Measurements from ENCODE around the gene SHISA7. TPM values are rescaled to one million over a fixed set of nuclear protein-coding genes. Genes with fewer than 3 reads are reported as not detected.

SHISA7 gene
- not detected for total RNA-seq

DNA sequence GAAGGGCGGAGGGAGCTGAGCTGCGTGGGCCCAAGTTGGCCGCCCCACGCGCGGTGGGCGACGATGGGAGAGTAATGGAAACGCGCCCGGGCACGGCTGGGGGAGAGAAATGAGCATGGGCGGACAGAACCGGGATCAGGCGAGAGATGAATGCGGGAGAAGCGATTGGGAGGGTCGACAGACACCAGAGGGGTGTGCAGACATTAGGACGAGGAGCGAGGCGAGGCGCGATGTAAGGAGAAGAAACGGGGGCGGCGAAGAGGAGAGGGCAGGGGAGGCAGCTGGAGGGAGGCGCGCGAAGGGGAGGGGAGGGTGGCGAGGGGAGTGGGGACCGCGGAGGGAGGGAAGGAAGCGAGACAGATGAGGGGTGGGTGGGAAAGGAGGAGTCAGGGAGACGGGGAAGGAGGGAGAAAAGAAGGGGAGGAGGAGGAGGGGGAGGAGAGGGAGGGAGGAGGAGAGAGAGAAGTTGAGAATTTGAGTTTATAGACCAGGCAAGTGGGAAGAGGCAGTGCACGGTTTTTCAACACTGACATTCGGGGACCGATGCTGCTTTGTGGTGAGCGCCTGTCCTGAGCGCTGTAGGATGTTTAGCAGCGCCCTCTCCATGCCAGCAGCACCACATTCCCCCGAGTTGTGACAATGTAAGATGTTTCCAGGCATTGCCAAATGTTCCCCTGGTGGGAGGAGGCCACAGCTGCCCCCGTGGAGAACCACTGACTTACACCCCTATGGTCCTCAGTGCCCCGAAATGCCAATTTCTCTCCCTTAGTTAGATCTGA is at the start of gene SHISA7:
SHISA7 (minus strand) TSS at position 256 of the 779 bp plus-strand sequence. CDS start 437 bp downstream, outside the sequence.
- H3K4me1 Mint-ChIP-seq: peaks cover 15% of the 10 kb centered on the region
- H3K9me3 Mint-ChIP-seq: no peaks in the 10 kb centered on the region
- no peak for DNase-seq
- ChIA-PET POLR2A (no interaction called here), CTCF (no interaction called here)
- H3K36me3 Mint-ChIP-seq (ENCODE audit: low read depth): no peaks in the 10 kb centered on the region
- no peak within 1 kb of the TSS for H3K27ac Mint-ChIP-seq
- no peak within 1 kb of the TSS for H3K4me3 Mint-ChIP-seq
- peaks cover 59% of the 10 kb centered on the region for H3K27me3 Mint-ChIP-seq

DNA sequence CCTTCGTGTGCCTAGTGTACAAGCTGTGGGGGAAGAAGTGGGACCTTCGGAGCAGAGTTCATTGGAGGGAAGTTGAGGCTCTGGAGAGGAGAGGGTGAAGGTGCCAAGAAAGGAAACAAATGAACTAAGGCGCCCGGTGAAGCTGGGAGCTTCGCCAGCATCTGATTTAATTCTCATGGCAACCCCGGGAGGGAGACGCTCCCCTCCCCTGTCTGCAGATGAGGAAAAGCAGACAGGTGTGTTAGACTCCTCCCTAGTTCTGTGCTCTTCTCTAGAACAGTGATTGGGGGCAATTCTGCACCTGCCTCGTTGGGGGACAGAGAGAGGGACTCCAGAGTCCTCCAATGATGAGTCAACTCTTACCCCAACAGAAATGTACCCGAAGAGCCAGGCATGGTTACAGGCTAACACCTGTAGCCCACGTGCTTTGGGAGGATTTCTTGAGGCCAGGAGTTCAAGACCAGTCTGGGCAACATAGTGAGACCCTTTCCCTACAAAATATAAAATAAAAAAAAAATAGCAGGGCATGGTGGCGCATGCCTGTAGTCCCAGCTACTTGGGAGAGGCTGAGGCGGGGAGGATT is 49.4 kb upstream of the SHISA7 start:
- Mint-ChIP-seq H3K4me3 (no peak overlapping the region), H3K9me3 (no peaks in the 10 kb centered on the region), H3K36me3 (ENCODE audit: low read depth) (no peaks in the 10 kb centered on the region), H3K27ac (no peak overlapping the region), H3K27me3 (peaks cover 2% of the 10 kb centered on the region), H3K4me1 (peaks cover 2% of the 10 kb centered on the region)
- ChIA-PET POLR2A (no interaction called here), CTCF (interaction anchor here (2.9 kb wide), 1 partner anchor 12 kb away, joined by 14 read pairs; no protein-coding TSS in a partner anchor)
- no peak for DNase-seq

DNA sequence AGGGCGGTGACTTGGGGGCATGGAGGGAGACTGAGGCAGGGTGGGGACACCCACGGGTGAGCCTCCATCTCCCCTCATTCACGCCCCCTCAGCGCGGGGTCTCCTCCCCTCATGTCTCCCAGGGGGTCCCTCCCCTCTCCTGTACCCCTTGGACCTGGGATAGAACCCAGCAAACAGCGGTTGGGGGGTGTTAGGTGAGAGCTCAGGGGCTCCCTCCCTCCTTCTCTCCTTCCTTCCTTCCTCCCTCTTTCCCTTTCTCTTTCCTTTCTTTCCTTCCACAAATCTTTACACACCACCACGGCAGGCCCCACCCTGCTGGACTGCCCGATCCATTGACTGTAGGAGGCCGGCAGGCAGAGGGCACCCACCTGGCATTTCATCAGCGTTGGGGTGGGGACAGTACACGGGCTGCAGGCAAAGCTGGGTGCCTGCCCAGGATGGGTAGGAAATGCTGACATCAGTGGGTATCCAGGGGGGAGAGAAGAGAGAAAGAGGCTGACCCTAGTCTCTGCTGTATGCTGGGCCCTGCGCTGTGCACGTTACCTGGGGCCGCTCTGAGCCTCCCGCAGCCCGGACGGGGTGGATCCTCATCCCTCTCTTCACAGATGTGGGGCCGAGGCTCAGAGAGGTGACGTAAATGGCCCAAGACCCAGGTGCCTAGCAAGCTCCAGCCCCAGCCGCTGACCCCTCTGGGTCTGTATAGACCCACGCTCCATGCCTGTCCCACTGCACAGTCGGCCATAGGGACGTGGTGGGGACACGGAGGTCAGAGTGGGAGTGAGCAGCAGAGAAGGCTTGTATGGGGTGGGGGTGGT is 48.7 kb upstream of the SHISA7 start:
- no peak for DNase-seq
- POLR2A ChIA-PET: no interaction called here
- CTCF ChIA-PET: interaction anchor here (0.5 to 1.2 kb wide), 2 partner anchors 12 to 340 kb away, joined by 3 read pairs; no protein-coding TSS in a partner anchor
- H3K27ac Mint-ChIP-seq: no peak overlapping the region
- peaks cover 2% of the 10 kb centered on the region for H3K27me3 Mint-ChIP-seq
- no peak overlapping the region for H3K4me3 Mint-ChIP-seq
- H3K4me1 Mint-ChIP-seq: peaks cover 3% of the 10 kb centered on the region
- no peaks in the 10 kb centered on the region for H3K9me3 Mint-ChIP-seq
- H3K36me3 Mint-ChIP-seq (ENCODE audit: low read depth): no peaks in the 10 kb centered on the region

DNA sequence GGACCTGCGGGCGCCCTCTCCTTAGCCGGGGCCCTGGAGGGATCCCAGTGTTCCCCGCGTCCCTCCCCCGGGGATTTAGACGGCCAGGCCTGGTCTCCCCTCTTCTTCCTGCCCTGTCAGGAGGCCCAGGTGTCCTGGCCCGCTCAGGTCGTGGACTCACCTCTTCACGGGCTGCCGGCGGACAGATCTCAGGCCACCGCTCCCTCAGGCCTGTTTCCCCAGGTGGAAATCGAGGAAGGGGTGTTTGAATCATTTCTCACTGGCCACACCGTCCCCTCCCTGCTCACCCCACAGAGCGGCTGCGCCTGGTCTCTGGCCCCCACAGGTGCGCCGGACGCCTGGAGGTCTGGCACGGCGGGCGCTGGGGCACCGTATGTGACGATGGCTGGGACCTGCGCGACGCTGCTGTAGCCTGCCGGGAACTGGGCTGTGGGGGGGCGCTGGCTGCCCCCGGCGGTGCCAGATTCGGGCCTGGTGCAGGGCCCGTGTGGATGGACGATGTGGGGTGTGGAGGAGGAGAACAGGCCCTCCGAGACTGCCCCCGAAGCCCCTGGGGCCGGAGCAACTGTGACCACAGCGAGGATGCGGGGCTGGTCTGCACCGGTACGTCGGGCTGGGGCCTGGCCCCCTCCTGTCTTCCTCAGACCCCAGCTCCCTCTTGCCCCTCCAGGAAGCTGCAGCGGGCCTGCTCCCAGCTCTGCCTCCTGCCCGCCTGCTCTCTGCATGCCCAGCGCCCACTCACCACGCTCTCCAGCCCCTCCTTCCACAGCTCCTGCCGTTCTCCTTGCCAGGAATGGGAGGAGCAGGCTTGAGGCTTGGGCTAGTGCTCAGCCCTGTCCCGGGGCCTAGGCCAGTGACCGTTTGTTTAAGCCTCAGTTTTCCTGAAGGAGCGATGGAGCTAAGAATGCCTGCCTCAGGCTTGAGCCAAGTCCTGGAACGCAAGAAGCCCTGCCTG is 47.7 kb upstream of the SHISA7 start:
- POLR2A ChIA-PET: no interaction called here
- H3K27ac Mint-ChIP-seq: no peak overlapping the region
- H3K4me1 Mint-ChIP-seq: peaks cover 8% of the 10 kb centered on the region
- peaks cover 2% of the 10 kb centered on the region for H3K27me3 Mint-ChIP-seq
- CTCF ChIA-PET: interaction anchor here (0.5 to 1.2 kb wide), 2 partner anchors 13 to 23 kb away, joined by 3 read pairs; no protein-coding TSS in a partner anchor
- H3K9me3 Mint-ChIP-seq: no peaks in the 10 kb centered on the region
- DNase-seq: no peak
- H3K4me3 Mint-ChIP-seq: no peak overlapping the region
- H3K36me3 Mint-ChIP-seq (ENCODE audit: low read depth): peaks cover 1% of the 10 kb centered on the region

DNA sequence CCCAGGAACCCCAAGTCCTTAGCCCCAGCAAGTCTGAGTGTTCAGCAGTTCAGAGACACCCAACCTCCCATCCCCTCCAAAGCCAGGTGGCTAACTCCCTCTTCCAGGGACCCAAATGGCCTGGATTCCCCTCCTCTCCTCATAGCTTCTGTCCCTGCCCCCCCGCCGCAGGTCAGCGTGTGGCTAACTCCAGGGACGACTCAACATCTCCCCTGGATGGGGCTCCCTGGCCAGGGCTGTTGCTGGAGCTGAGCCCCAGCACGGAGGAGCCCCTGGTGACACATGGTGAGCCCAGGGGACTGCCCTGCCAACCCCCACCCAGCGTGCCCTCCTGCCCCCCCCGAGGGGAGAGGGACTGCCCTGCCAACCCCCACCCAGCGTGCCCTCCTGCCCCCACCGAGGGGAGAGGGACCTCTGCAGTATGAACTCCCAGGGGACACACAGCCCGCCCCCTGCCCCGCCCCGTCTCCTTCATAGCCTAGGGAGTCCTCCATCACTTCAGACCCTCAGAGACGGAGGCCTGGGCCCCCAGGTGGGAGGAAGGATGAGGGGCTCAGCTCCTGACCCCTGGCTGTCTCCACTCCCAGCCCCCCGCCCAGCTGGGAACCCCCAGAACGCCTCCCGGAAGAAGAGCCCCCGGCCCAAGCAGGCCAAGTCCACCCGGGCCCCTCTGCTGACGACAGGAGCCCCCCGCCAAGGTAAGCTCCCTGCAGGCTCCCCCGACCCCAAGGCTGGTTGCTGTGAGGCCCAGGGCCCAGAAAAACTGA is 46.8 kb upstream of the SHISA7 start:
- Mint-ChIP-seq H3K27me3 (peaks cover 2% of the 10 kb centered on the region), H3K27ac (no peak overlapping the region), H3K9me3 (no peaks in the 10 kb centered on the region), H3K4me3 (no peak overlapping the region), H3K36me3 (ENCODE audit: low read depth) (peaks cover 1% of the 10 kb centered on the region), H3K4me1 (peaks cover 8% of the 10 kb centered on the region)
- ChIA-PET CTCF (interaction anchor here (0.5 to 0.6 kb wide), 2 partner anchors 22 to 325 kb away, joined by 3 read pairs; no protein-coding TSS in a partner anchor), POLR2A (no interaction called here)
- no peak for DNase-seq

DNA sequence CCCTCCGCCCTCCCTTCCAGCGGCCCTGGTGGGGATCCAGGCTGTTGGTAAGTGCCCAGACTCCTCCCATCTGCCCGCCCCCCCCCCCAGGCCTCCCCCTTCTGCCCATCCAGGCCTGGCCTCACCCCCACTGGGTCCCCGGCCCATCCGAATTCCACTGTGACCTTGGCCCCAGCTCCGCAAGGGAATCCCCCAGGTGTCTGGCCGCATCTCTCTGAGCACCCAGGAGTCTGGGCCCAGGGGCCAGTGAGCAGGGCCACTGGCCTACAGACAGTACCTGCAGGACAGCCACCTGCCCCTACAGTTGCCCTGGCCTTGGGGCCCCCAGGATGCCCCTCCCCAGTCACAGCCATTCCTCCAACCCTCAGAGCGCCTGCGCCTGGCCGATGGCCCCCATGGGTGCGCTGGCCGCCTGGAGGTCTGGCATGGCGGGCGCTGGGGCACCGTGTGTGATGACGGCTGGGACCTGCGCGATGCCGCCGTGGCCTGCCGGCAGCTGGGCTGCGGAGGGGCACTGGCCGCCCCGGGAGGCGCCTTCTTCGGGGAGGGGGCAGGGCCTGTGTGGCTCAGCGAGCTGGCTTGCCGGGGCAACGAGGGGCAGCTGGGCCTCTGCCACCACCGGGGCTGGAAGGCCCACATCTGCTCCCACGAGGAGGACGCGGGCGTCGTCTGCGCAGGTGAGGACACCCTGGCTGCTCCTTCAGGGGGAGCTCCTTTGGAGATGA is 46.0 kb upstream of the SHISA7 start:
- peaks cover 1% of the 10 kb centered on the region for H3K36me3 Mint-ChIP-seq (ENCODE audit: low read depth)
- POLR2A ChIA-PET: no interaction called here
- no peak for DNase-seq
- no peaks in the 10 kb centered on the region for H3K9me3 Mint-ChIP-seq
- H3K4me3 Mint-ChIP-seq: no peak overlapping the region
- H3K27ac Mint-ChIP-seq: no peak overlapping the region
- CTCF ChIA-PET: interaction anchor here (0.6 to 1.2 kb wide), 2 partner anchors 15 to 324 kb away, joined by 3 to 4 read pairs; no protein-coding TSS in a partner anchor
- H3K27me3 Mint-ChIP-seq: peaks cover 2% of the 10 kb centered on the region
- H3K4me1 Mint-ChIP-seq: peaks cover 8% of the 10 kb centered on the region

DNA sequence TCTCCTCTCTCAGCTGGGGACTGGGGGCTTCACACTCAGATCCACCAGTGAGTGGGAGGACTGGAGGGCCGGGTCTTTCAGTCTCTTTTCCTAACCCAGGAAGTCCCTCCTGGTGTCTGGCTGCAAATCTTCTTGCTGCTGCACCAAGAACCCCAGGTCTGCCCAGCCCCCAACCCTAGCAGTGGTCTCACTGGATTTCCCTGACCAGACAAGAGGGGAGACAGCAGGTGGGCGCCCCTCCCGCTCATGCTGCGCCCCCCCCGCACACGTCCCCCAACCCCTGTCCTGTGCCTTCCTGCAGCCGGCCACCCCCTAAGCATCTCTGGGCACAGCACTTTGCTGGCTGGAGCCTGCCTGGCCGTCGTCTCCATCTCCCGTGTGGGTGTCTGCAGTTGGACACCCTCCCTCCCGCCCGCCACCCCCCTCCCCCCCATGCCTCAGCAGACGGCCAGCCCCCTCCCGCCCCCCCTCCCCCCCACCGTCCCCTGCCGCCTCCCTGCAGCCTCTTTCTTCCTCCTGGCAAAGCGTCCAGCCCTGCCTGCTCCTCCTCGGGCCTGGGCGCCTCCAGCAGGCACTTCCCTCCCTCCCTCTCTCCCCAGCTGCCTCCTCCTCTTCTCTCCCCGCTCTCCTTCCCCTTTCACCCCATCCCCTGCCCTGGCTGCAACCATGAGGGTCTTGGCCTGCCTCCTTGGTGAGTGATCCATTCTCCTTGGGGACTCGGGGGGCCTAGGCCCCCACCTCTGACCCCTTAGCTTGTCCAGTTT is 45.0 kb upstream of the SHISA7 start, which contains the start of gene SSC5D:
SSC5D (plus strand) TSS at position 513 of the 764 bp plus-strand sequence; CDS start at position 667, 154 bp downstream.
- POLR2A ChIA-PET: no interaction called here
- H3K4me1 Mint-ChIP-seq: peaks cover 8% of the 10 kb centered on the region
- no peak for DNase-seq
- peaks cover 1% of the 10 kb centered on the region for H3K36me3 Mint-ChIP-seq (ENCODE audit: low read depth)
- peaks cover 2% of the 10 kb centered on the region for H3K27me3 Mint-ChIP-seq
- CTCF ChIA-PET: interaction anchor here (1.2 to 2.0 kb wide), 2 partner anchors 16 kb away, joined by 4 to 15 read pairs; no protein-coding TSS in a partner anchor
- H3K9me3 Mint-ChIP-seq: no peaks in the 10 kb centered on the region
- H3K4me3 Mint-ChIP-seq: no peak within 1 kb of the TSS
- peak within 1 kb of the TSS; percentile 62 for H3K27ac Mint-ChIP-seq

DNA sequence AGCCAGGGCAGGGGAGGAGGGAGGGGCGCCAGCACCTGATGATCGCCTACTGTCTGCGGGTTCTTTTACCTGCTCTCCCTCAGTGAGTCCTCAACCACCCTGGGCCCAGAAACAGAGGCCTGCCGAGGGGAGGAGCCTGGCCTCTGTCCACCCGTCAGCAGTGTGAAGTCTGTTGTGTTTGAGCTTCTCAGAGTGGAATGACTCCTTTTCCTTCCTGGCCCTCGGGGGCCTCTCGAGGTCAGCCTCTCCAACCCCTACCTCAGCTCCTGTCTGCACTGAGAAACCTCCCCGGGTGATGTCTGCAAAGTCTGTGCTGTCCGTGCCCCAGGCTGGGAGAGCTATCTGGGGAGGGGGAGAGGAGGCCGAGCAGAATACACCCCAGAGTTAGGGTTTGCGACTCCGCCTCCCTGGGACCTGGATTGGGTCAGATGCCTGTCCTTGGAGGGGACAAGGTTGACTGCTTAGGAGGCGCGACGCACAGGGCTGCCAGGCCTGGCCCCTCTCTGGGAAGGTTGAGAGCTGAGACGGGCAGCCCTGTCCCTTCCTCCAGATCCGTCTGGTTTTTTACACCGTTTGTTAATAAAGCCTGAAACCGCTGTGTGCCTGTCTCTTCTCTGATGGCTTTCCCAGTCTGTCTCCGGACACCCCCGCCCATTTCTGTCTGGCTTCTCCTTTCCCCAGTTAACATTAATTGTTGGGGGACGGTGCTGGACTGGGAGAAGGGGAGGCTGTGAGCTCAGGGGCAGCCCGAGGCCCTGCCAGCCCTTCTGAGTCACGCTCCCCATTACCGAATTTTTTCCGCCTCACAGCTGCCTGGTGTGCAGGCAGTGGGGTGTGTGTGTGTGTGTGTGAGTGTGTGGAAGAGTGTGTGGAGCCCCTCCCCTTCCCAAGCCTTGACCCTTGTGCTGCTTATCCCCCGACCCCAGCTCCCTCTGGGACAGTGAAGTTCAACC is 44.1 kb upstream of the SHISA7 start:
- no peak for DNase-seq
- Mint-ChIP-seq H3K4me3 (no peak overlapping the region), H3K27ac (peak overlapping the region; percentile 62), H3K4me1 (peaks cover 8% of the 10 kb centered on the region), H3K27me3 (peaks cover 2% of the 10 kb centered on the region), H3K9me3 (no peaks in the 10 kb centered on the region), H3K36me3 (ENCODE audit: low read depth) (peaks cover 1% of the 10 kb centered on the region)
- CTCF ChIA-PET: interaction anchor here (1.6 to 2.0 kb wide), 2 partner anchors 17 to 20 kb away, joined by 3 to 15 read pairs; no protein-coding TSS in a partner anchor
- POLR2A ChIA-PET: no interaction called here

DNA sequence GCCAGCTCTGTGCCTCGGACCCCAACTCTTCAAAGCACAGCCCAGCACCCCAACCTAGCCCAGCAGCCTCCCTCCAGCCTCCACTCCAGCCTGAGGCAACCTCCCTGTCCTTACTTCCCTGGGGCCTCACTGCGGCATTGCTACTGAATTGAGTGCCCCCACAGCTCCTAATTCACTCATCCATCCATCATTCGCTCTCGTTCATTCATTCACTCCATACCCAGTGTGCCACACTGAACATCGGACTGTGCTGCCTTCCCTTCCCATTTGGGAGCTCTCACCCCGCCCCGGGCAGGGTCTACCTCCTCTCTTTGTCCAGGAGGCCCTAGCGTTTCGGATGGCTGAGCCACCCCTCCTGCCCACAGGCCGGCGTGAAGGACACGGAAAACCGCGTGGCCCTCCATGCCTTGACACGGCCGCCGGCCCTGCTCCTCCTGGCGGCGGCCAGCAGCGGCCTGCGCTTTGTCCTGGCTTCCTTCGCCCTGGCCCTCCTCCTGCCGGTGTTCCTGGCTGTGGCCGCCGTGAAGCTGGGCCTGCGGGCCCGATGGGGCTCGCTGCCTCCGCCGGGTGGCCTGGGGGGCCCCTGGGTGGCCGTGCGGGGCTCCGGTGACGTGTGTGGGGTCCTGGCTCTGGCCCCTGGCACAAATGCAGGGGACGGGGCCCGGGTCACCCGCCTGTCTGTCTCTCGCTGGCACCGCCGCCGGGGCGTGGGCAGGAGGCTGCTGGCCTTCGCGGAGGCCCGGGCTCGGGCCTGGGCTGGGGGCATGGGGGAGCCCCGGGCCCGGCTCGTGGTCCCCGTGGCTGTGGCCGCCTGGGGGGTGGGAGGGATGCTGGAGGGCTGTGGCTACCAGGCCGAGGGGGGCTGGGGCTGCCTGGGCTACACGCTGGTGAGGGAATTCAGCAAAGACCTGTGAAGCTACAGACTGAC is 43.2 kb upstream of the SHISA7 start:
- DNase-seq: no peak
- CTCF ChIA-PET: interaction anchor here (1.1 to 2.0 kb wide), 4 partner anchors 15 to 146 kb away, joined by 3 to 15 read pairs (median 3); no protein-coding TSS in a partner anchor
- peak overlapping the region; percentile 85 for H3K27ac Mint-ChIP-seq

More for the DNA sequence above, 43.2 kb upstream of the SHISA7 start:
- Mint-ChIP-seq H3K4me1 (peaks cover 8% of the 10 kb centered on the region), H3K4me3 (peak overlapping the region; percentile 69), H3K27me3 (no peaks in the 10 kb centered on the region), H3K36me3 (ENCODE audit: low read depth) (peaks cover 1% of the 10 kb centered on the region), H3K9me3 (no peaks in the 10 kb centered on the region)
- POLR2A ChIA-PET: interaction anchor here (0.6 kb wide), 1 partner anchor 314 kb away, joined by 3 read pairs; no protein-coding TSS in a partner anchor
